Right cardiac atrium (tissue), 5 donors: ENCODE results near the gene ASRGL1. TPM values are rescaled to one million over a fixed set of nuclear protein-coding genes. Genes with fewer than 3 reads are reported as not detected.
"Not testable (repeated sequence)": the region's sequence is repeated elsewhere in the genome, so short reads cannot be mapped to it uniquely, and the experiment has no call there.

ENCODE experiments used
- ATAC-seq, 2 donors: fragments of 200-7000 bp; cut with Tn5 transposase; one replicate each; pipeline versions ENCODE4 v1.8.0 to v1.9.1; 2020; ENCODE audit warnings: moderate library complexity in 2 of 2, mild to moderate bottlenecking in 1 of 2
- DNase-seq, 3 donors: peaks; one replicate each; pipeline ENCODE4 v3.0.0-alpha.2; 2020
- H3K27ac ChIP-seq: one replicate; pipeline ENCODE4 v1.5.1; 2013; ENCODE audit warnings: mild to moderate bottlenecking, low read length, control low read depth, moderate library complexity
- H3K27me3 ChIP-seq: one replicate; pipeline ENCODE4 v1.6.1; 2013; ENCODE audit not compliant: control insufficient read depth, insufficient read depth
- H3K4me1 ChIP-seq: one replicate; pipeline ENCODE4 v1.6.1; 2013; ENCODE audit warnings: low read length; ENCODE audit not compliant: control insufficient read depth, insufficient read depth
- H3K4me3 ChIP-seq: one replicate; pipeline ENCODE4 v1.5.1; 2013; ENCODE audit warnings: low read length, control low read depth
- H3K9me3 ChIP-seq: one replicate; pipeline ENCODE4 v1.6.1; 2013; ENCODE audit warnings: low read length; ENCODE audit not compliant: control insufficient read depth
- WGBS: extraction: QIAGEN DNeasy Blood & Tissue Kit; methylation state at CpG from one replicate; pipeline ENCODE4 v1.1.7; 2013; 5-methylcytosine and 5-hydroxymethylcytosine counted together
- intact Hi-C, 4 donors: fragments of 100-400 bp; cut with DNase I; formaldehyde crosslinking; loops; one replicate each; pipeline versions ENCODE4 v1.11.0 to v1.14.0; 2022 to 2023
- polyA plus RNA-seq: library from polyadenylated mRNA; stranded (reverse); fragments of 200-250 nt; gene quantifications from one replicate; pipeline ENCODE4 v1.2.3, GENCODE V29; 2013
- total RNA-seq, 4 donors: library from RNA; stranded (reverse); fragmentation: NEBNext Ultra II Directional; extraction: Animal tissue kit (Norgen Biotek cat#: 25700); gene quantifications; one replicate each; pipeline ENCODE4 v1.2.1, GENCODE V29; 2021
- donor health status: healthy with polysubstance abuse.
- donor health status: DM: no; HTN: yes; CAD: no.
- donor health status: DM: no; HTN: no; CAD: no.
- donor health status: DM: no; HTN: yes; CAD: no; lungs with severe emphysema.
- donor health status: DM: yes; HTN: yes; CAD: no.

The ASRGL1 gene
- total and polyA plus RNA-seq, 5 donors = 4.3 to 8.1 (median 5.3) TPM

DNA sequence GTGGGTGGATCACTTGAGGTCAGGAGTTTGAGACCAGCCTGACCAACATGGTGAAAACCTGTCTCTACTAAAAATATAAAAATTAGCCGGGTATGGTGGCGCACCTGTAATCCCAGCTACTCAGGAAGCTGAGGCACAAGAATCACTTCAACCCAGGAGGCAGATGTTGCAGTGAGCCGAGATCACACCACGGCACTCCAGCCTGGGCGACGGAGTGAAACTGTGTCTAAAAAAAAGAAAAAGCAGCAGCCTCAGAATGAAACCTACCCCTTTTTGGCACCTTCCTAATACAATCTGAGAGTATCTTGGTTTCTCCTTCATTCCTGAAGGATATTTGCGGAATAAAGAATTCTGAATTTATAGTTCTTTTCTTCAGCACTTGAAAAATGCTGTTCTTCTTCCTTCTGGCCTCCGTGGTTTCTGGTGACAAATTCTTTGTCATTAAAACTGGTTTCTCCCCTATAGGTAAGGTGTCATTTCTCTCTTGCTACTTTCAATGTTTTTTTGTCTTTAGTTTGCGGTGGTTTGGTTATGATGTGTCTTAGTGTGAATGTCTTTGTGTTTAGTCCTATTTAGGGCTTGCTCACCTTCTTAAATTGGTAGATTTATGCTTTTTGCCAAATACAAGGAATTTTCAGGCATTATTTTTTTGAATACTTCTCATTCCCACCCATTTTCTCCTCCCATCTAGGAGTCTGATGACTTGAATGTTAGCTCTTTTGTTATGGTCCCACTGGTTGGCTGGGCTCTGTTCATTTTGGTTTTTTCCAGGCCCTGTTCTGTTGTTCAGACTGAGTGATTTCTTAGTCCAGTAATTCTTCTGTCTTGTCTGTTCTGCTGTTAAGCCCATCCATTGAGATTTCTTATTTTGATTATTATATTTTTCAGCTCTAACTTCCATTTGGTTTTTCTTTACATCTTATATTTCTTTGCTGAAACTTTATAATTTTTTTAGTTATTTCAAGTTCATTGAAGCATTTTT, 15.4 kb downstream of the ASRGL1 start:
- Histone ChIP-seq H3K4me3 (no peak overlapping the region), H3K4me1 (no peaks in the 10 kb centered on the region), H3K9me3 (no peaks in the 10 kb centered on the region), H3K27ac (no peak overlapping the region), H3K27me3 (no peaks in the 10 kb centered on the region)
- DNase-seq (no peak), ATAC-seq (no peak)
- WGBS = 83% methylated on average over 9 of the region's 9 CpGs
- intact Hi-C loops = no loop called here

DNA sequence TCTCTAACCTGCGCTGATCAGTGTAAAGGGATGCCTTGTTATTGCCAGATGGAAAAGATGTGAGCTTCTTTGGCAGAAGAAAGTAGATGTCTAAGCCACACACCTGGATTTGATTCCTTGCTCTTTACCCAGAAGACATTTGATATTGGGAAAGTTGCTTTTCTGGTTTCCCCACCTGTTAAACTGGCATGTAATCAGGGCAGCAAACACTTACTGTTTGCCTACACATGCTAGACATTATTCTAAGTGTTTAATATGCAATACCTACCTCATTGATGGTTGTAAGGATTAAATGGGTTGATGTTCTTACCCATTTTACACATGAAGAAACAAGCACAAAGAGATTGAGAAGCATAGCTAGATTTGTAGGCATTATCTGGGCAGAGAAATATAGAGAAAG, 16.6 kb downstream of the ASRGL1 start:
- H3K4me3 ChIP-seq = no peak overlapping the region
- ATAC-seq (no peak), DNase-seq (no peak)
- intact Hi-C loops = no loop called here
- 96% methylated on average over 1 of the region's 1 CpG for WGBS
- no peak overlapping the region for H3K27ac ChIP-seq
- H3K9me3 ChIP-seq = no peaks in the 10 kb centered on the region
- H3K4me1 ChIP-seq = no peaks in the 10 kb centered on the region
- H3K27me3 ChIP-seq = no peaks in the 10 kb centered on the region

DNA sequence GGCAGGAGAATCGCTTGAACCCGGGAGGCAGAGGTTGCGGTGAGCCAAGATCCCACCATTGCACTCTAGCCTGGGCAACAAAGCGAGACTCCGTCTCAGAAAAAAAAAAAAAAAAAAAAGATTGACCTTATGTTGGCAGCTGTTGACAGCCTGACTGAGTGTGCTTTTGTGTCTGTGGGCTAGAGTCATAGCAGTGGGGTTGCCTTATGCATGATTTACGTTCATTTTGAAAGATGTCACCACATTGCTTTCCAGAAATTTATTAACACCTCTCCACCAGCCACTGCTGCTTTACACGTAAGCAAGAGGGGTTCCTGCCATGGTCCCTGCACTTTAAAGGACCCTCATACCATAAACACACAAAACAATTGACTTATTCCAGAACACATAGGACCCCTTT, 21.0 kb downstream of the ASRGL1 start:
- intact Hi-C loops = no loop called here
- WGBS = 92% methylated on average over 7 of the region's 7 CpGs
- DNase-seq = no peak
- no peaks in the 10 kb centered on the region for H3K4me1 ChIP-seq
- H3K4me3 ChIP-seq = no peak overlapping the region
- no peaks in the 10 kb centered on the region for H3K27me3 ChIP-seq
- H3K27ac ChIP-seq = no peak overlapping the region
- no peaks in the 10 kb centered on the region for H3K9me3 ChIP-seq
- ATAC-seq = no peak

DNA sequence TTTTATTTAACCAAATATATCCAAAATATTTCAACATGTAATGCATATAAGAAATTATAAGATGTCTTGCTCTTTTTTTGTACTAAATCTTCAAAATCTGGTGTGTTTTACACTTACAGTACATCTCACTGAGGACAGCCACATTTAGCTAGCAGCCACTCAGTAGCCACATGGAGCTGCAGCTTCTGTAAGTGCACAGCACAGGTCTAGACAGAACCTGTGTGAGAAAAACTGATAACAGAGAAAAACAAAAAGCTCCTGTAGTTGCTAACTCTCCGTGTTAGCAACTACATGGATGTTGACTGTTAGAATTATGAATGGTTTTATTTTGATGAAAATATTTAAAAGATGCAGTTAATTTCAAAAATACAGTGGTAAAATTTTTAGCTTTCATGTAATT, 22.2 kb downstream of the ASRGL1 start:
- ATAC-seq (no peak), DNase-seq (no peak)
- 93% methylated on average over 1 of the region's 1 CpG for WGBS
- no peaks in the 10 kb centered on the region for H3K4me1 ChIP-seq
- H3K27me3 ChIP-seq = no peaks in the 10 kb centered on the region
- no peak overlapping the region for H3K27ac ChIP-seq
- no peak overlapping the region for H3K4me3 ChIP-seq
- intact Hi-C loops = no loop called here
- no peaks in the 10 kb centered on the region for H3K9me3 ChIP-seq

DNA sequence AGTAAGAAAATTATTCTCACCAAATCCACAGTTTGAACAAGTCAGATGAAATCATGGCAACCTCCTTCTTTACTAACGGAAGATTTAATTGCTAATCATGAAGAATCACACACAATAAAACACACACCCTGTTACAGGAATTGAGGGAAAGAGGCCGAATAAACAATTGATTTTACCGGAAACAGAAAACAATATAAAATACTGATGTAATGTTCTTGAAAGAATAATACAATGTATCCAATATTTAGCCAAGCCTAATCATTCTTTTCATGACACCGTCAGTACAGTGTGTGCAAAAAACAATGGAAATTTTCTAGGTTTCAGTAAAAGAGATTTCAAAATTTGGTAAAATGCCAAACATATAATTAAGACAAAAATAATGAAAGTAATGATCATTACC, 23.4 kb downstream of the ASRGL1 start:
- peak overlapping the region; percentile 15 for H3K4me3 ChIP-seq
- no peaks in the 10 kb centered on the region for H3K4me1 ChIP-seq
- no peak overlapping the region for H3K27ac ChIP-seq
- intact Hi-C loops = no loop called here
- 74% methylated on average over 4 of the region's 4 CpGs for WGBS
- H3K9me3 ChIP-seq = no peaks in the 10 kb centered on the region
- ATAC-seq (no peak), DNase-seq (no peak)
- H3K27me3 ChIP-seq = no peaks in the 10 kb centered on the region

DNA sequence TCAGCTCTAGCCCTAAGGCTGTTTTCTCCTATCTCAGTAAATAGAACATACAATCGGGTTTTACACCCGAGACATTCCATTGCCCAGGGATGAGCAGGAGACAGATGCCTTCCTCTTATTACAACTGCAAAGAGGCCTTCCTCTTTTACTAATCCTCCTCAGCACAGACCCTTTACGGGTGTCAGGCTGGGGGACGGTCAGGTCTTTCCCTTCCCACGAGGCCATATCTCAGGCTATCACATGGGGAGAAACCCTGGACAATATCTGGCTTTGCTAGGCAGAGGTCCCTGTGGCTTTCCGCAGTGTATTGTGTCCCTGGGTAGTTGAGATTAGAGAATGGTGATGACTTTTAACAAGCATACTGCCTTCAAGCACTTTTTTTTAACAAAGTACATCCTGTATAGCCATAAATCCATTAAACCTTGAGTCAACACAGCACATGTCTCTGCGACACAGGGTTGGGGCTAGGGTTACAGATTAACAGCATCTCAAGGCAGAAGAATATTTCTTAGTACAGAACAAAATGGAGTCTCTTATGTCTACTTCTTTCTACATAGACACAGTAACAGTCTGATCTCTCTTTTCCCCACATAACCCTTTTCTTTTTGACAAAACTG, 31.7 kb downstream of the ASRGL1 start:
- H3K4me3 ChIP-seq, H3K4me1 ChIP-seq, H3K9me3 ChIP-seq, ATAC-seq, intact Hi-C loops, H3K27ac ChIP-seq, H3K27me3 ChIP-seq, DNase-seq: not testable (repeated sequence)
- 85% methylated on average over 7 of the region's 7 CpGs for WGBS

DNA sequence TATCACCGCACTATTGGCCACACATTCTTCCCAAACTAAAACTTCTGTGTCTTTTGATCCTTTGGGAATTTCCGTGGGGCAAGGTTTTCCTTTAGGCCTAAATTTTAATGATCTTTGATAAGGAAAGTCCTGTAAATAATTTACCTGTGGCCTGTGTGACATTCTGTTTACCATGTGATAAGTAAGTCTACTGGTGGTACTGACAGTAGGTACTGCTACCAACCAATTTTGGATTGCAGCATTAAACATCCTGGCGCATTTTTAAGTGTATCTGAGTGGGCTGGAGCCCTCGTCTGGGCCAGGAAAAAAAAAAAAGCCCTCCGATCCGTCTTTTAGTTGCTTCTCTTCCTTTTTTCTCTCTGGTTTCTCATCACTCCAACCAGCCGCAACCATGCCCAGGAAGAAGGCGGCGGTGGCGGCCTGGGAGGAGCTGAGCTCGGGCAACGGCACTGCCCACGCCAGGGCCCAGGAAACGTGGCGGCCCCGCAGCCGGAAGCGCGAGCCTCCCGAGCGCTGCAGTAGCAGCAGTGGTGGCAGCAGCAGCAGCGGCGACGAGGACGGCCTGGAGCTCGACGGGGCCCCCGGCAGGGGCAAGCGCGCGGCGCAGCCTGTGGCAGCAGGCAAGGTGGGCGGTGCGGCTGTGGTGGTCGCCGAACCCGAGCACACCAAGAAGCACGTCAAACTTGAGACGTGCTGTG, 33.6 kb downstream of the ASRGL1 start:
- no peak overlapping the region for H3K27ac ChIP-seq
- ATAC-seq = peak; percentile 36 to 59
- H3K4me1 ChIP-seq = no peaks in the 10 kb centered on the region
- H3K27me3 ChIP-seq = no peaks in the 10 kb centered on the region
- peak in 2 of 3 donors; percentile 69 to 74 for DNase-seq
- no peaks in the 10 kb centered on the region for H3K9me3 ChIP-seq
- H3K4me3 ChIP-seq = no peak overlapping the region
- WGBS = 66% methylated on average over 39 of the region's 39 CpGs
- intact Hi-C loops = no loop called here

DNA sequence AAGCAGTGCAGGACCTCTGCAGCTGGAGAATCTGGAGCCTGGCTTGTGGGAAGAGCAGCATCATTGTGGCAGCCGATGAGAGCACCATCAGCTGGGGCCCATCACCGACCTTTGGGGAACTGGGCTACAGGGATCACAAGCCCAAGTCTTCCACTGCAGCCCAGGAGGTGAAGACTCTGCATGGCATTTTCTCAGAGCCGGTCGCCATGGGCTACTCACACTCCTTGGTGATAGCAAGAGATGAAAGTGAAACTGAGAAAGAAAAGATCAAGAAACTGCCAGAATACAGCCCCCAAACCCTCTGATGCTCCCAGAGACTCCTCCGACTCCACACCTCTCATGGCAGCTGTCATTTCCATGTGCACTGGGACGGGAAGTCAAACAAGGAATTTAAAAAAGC, 35.6 kb downstream of the ASRGL1 start:
- ATAC-seq = no peak
- H3K9me3 ChIP-seq = no peaks in the 10 kb centered on the region
- no peak overlapping the region for H3K27ac ChIP-seq
- no peak for DNase-seq
- H3K4me1 ChIP-seq = no peaks in the 10 kb centered on the region
- no peaks in the 10 kb centered on the region for H3K27me3 ChIP-seq
- no peak overlapping the region for H3K4me3 ChIP-seq
- intact Hi-C loops = no loop called here
- WGBS = 91% methylated on average over 6 of the region's 6 CpGs

DNA sequence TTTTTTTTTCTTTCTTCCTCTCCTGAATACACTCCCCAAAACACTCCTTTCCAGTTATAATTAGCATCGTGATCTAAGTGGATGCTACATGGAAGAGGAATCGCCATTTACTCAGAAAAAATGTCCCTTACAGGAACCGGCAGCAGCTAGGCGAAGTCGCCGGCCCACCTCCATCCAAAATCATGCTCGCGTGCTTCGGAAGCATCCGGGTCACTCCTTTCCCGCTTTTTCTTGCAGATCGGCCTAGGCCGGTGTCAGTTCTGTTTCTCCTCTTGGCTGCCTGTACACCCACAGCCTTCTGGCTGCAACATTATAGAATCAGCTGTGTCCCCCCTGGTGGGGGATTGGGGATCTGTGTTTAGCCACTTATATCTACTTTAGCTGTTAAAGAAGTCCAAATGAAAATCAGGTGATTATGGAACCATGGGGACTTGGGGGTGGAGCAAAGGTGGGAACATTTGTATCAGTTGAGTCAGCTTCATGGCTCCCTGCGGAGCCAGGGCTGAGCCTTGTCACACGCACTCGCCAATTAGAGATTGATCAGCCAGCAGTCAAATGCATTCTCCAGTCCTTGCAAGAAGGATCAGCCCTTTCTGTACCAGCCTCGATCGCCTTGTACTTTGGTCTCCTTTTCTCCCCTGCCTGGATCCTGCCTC, 36.3 kb downstream of the ASRGL1 start:
- Histone ChIP-seq H3K27ac (no peak overlapping the region), H3K27me3 (no peaks in the 10 kb centered on the region), H3K4me3 (no peak overlapping the region), H3K4me1 (no peaks in the 10 kb centered on the region), H3K9me3 (no peaks in the 10 kb centered on the region)
- peak in 1 of 3 donors; percentile 50 for DNase-seq
- 92% methylated on average over 18 of the region's 18 CpGs for WGBS
- intact Hi-C loops = no loop called here
- no peak for ATAC-seq

DNA sequence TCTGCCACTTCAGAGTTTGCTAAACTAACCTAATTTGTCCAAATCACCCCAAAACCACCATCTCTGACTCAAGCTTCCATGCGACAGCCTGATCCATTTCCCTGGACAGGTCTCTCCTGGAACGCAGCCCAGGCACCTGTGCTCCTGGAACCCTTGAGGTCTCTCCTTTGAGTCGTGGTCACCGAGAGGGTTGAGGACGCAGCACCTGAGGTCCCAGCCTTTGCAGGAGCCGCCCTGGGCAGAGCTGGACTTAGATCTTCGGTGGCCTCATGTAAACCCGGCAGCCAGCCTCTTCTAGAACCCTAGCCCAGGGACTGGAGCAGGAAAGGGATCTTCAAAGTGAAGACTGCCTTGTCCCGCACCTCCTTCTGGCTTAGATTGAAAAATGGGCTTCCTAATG, 37.6 kb downstream of the ASRGL1 start:
- ATAC-seq = no peak
- Histone ChIP-seq H3K4me3 (no peak overlapping the region), H3K4me1 (no peaks in the 10 kb centered on the region), H3K9me3 (no peaks in the 10 kb centered on the region), H3K27me3 (no peaks in the 10 kb centered on the region), H3K27ac (no peak overlapping the region)
- DNase-seq = peak in 1 of 3 donors; percentile 46
- WGBS = 90% methylated on average over 9 of the region's 9 CpGs
- intact Hi-C loops = loop anchor here in 1 of 4 donors (5.0 kb wide), 1 partner anchor 32 kb away; no protein-coding TSS in a partner anchor
